NCI-H1105 (cell line): ENCODE results near the gene LRRFIP2.

ENCODE experiments used
- DNase-seq: peaks from one replicate; lab custom pipeline; 2025; lab: John Stamatoyannopoulos, UW

The LRRFIP2 gene

GRCh38 chr3:37024820-37025405, 149.5 kb downstream of the LRRFIP2 start:
- no peak for DNase-seq

- no peak for DNase-seq
These were observed 150.3 kb downstream of the LRRFIP2 start for GRCh38 chr3:37024092-37024491.

- no peak for DNase-seq
These were observed 156.7 kb downstream of the LRRFIP2 start for GRCh38 chr3:37017683-37018082.

- DNase-seq: no peak
These were observed 157.5 kb downstream of the LRRFIP2 start for GRCh38 chr3:37016903-37017302.

DNA sequence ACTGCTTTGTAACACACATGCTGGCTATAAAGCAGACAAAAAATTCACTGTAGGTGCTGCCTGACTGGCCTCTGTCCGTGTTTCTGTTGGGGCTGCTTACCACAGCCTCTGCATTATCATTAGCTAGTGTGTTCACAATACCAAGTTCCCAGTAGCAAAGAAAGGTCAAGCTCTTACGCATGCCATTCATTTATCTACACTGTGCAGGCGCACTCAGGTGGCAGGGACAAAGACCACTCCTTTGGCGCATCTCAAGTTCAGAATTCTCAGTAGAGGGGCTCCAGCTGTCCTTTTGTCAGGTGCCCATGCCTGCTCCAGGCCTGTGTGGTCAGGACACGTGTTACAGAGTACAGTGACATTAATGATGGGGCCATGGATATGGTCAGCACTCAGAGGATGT, 158.7 kb downstream of the LRRFIP2 start:
- no peak for DNase-seq

DNA sequence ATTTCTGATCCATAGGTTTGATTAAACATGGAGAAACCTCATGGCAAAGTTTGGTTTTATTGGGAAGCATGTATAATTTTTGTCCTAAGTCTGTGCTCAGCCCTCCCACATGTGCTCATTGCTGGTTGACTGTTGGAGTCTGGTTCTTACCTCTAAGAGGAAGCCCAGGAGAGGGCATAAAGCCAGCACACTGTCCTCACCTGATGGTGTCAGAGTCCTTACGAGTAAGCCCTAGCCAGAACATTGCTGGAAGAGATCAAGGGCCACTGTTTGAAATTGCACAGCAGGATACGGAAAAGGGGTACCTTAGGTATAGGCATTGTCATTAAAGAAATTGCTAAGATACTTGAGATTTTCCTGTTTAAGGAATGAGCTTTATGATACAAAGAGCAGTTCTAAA, 159.8 kb downstream of the LRRFIP2 start:
- no peak for DNase-seq
